Activated T-cell treated with anti-CD3 and anti-CD28 coated beads for 24 hours (primary cell): ENCODE measurements around the gene B3GALNT2.
"Not testable (repeated sequence)": the region's sequence is repeated elsewhere in the genome, so short reads cannot be mapped to it uniquely, and the experiment has no call there.

Source experiments
- DNase-seq: peaks from one replicate; pipeline ENCODE4 v3.0.0-alpha.2; 2020; ENCODE audit warnings: low read depth

Gene B3GALNT2

DNA sequence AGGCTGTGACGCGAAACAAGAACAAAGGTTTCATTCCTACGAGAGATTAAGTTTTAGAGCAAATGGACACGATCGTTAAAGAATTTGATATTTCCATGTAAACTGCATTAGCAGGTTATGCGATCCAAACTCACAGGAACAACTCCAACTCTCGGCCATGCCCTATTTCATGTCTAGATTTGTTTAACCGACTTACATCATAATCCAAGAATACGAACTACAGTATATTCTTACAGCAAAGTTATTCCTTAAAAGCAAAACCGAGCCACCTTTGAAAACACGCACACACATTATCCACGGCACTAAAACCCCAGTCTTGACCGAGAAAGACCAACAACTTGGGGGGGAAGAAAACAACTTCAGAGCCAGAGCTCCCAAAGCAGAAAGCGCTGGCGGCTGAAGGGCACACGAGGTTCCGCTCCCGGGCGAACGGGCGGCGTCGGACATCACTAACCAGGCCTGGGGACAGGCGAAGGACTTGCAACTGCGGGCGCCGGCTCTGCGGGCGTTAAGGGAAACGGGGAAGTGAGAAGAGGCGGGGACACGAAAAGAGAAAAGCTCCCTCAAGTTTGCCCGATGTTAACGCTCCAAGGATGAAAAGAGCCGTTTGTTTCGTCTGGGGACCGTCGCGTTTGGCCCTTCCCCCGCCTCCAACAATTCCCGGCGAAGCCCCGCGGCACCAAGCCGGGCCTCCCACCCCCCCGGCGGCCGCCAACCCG is 690 bp downstream of the B3GALNT2 start:
- DNase-seq, result no peak

- no peak for DNase-seq
These were observed 1.4 kb downstream of the B3GALNT2 start for GRCh38 chr1:235502601-235503402.

GRCh38 chr1:235500971-235501540 is 3.2 kb downstream of the B3GALNT2 start:
- no peak for DNase-seq

GRCh38 chr1:235495551-235495950 is 8.7 kb downstream of the B3GALNT2 start:
- no peak for DNase-seq

DNA sequence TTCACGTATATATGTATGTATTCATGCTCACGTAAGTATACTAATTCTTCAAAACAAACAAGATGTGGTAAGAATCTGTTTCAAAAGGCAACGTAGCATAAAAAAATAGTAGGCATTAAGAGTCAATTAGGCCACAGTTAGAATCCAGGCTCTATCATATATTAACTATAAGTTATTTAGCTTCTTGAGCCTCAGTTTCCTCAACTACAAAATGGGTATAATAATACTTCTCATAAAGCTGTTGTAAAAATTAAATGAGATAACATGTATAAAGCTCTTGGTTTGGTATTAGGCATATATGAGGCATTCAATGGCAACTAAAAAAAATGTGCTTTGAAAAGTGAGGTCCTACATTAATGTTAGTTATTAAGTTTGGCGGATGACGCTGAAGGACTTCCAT is 9.2 kb downstream of the B3GALNT2 start:
- DNase-seq, result no peak

DNA sequence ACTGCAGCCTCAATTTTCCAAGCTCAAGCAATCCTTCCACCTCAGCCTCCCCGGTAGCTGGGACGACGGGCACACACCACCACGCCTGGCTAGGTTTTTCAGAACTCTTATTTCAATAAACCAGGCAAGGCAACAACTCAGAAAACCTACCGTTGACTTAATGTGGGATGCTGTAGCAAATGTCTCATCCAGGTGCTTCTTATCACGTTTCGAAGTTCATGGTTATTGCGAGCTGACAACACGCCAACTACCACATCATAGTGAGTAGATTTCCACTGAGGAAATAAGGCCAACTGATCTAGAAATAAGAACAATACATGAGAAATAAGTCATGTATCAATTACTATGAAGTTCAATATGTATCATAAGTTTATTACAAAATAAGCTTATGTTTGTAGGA is 9.7 kb downstream of the B3GALNT2 start:
- DNase-seq, result no peak

DNA sequence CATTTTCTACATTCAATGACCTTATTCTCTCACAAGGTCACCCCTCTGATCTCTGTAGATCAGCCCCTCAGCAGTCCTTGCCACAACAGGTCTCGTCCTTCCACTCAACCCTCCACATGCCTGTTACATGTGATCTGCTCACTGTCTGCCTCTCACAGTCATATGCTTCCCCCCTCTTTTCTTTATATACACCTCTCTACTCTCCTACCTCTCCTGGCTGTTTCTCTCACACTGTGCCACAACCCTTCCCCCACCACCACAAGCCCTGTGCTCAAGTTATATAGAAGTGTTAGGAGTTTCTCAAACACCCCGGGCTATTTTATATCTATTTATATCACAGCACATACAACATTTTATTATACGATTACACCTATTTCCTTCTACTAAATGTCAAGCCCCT is 12.6 kb downstream of the B3GALNT2 start:
- no peak for DNase-seq

DNA sequence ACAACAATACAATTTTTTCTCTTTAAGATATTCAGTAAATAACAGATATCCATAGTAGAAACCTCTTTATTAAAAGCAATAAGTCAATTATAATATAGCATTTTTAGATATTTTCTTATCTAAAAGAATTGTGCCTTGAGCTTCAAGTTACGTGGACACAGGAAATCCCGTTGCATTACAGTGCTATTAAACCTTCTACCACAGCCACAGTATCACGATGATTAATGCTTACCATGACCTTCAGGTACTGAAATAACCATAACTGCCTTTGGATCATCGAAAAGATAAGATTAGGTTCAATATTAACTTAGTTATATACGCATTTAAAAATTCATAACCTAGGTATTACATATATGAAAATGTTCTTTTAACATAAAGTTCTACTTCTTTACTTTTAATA is 17.9 kb downstream of the B3GALNT2 start:
- no peak for DNase-seq

DNA sequence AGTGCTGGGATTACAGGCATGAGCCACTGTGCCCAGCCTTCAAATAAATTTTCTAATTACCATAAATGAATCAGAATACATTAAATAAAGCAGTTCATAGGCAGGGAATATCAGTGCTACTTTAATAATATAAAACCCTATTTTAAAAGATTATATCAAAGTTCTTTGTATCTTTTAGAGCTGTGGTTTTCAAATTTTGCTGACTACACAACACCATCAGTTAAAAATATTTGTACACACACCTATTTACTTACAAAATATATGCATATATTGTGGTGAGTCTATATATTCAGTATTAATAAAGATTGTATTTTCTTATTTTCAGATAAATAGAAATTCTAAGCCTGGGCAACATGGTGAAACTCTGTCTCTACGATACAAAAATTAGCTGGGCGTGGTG is 18.7 kb downstream of the B3GALNT2 start:
- no peak for DNase-seq

DNA sequence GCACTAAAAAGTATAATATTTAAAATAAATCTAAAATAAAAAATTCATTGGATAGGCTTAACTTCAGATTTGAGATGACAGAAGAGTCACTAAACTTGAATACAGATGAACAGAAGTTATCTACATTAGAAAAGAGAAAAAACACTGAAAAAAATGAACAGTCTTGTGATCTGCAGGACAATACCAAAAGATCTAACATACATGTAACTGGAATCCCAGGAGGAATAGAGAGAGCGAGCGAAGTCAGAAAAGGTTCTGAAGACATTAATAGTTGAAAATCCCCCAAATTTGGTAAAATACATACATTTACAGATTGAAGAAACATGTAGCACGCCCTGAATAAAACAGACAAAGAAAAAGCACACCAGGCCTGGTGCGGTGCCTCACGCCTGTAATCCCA is 21.2 kb downstream of the B3GALNT2 start:
- DNase-seq, result no peak

DNA sequence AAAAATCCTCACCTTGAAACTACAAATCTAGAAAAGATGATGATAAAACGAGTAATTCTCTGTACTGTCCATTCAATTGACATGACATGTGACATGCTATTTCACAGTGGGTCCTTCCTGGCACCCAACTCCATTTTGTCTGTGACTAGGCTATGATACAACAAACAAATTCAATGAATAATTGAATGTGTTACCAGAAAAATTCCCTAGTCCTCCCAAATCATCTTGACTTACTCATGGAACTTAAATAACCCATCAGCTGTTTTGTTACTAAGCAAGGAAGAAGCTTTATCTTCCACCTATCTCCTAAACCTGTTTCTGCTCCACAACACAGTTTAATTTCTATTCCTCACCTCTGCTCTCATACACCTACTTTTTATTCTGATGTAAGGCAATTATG is 30.4 kb downstream of the B3GALNT2 start:
- no peak for DNase-seq

DNA sequence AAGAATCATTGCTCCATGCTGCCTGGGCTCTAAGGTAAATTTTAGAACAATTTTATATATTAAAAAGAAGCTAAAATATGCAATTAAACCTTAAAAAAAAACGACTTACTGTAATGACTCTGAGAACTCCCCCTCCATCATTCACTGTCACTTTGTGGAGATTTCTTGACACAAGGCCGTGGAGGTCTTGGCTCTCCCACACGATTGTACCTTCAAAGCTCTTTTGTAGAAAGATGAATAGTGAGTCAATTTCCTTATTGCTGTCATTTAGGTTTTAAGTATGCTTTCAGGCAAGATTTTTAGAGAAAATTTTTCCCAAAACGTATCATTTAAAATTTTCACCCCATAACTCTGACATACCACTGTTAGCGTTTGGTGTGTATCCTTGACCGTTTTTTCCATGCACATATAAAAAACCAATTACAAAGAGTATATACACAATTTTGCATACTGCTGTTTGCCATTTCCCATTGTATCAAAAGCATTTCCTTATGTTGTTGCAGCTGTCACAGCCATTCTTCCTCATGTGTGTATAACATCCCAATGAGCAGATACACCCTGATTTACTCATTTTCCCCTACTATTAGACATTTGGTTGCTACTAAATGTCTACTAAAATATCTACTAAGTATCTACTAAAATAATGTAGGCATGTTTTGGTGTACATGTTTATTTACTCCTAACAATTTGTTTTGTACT is 33.4 kb downstream of the B3GALNT2 start:
- DNase-seq, result no peak

GRCh38 chr1:235469897-235470296 is 34.4 kb downstream of the B3GALNT2 start:
- not testable (repeated sequence) for DNase-seq

DNA sequence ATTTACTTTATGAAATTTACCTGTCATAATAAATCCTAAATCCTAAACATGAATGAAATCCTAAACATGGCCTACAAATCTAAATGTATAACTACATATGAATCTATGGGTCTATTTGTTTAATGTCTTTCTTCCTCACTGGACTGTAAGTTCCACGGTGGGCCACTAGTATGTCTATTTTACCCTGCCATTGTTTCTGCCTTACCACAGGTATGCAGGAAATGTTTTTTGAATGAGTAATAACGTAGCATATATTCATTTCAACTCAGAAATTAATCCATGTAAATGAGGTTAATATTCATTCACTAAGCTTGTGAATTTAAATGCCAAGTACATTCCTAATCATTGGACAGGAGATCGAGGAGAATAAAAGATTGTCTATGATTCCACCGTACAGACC is 35.3 kb downstream of the B3GALNT2 start:
- no peak for DNase-seq

DNA sequence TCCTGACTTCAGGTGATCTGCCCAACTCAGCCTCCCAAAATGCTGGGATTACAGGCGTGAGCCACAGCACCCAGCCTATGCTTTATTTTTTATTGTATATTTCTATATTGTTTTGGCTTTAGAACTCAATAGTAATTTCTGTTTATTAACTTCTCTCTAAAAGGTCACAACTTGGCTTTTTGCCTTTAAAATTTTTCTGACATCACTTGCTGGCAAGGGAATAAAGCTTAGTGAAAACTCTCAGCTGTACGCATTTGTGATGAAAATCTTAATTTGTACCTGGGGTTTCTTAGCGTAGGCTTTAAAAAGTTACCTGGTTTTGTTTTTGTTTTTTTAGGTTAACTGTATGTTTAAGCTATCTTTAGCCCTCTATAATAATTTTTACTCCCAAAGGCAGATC is 36.2 kb downstream of the B3GALNT2 start:
- no peak for DNase-seq

GRCh38 chr1:235465066-235465465 is 39.2 kb downstream of the B3GALNT2 start:
- no peak for DNase-seq

DNA sequence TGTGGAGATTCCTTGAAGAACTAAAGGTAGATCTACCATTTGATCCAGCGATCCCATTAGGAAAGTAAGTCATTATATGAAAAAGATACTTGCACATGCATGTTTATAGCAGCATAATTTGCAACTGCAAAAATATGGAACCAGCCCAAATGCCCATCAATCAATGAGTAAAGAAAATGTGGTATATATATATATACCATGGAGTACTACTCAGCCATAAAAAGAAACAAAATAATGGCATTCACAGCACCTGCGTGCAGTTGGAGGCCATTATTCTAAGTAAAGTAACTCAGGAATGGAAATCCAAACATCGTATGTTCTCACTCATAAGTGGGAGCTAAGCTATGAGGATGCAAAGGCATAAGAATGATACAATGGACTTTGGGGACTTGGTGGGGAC is 41.4 kb downstream of the B3GALNT2 start:
- DNase-seq, result not testable (repeated sequence)

DNA sequence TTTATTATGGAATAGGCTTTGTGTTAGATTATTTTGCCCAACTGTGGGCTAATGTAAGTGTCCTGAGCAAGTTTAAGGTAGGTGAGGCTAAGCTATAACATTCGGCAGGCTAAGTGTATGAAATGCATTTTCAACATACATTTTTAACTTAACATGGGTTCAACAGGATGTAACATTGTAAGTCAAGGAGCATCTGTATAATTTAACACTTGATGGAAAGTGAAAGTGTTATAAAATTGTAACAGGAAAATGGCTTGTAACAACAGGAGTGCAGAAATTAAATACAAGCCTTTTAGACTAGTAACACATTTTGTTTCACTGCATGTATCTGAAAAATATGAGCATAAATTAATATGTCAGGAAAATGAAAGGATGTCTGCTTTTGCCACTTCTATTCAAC is 42.3 kb downstream of the B3GALNT2 start:
- DNase-seq, result no peak

GRCh38 chr1:235460770-235461169 is 43.5 kb downstream of the B3GALNT2 start:
- no peak for DNase-seq

- DNase-seq, result not testable (repeated sequence)
These were observed 46.4 kb downstream of the B3GALNT2 start for GRCh38 chr1:235457856-235458255.

- DNase-seq, result no peak
These were observed 48.4 kb downstream of the B3GALNT2 start for GRCh38 chr1:235455823-235456222.

DNA sequence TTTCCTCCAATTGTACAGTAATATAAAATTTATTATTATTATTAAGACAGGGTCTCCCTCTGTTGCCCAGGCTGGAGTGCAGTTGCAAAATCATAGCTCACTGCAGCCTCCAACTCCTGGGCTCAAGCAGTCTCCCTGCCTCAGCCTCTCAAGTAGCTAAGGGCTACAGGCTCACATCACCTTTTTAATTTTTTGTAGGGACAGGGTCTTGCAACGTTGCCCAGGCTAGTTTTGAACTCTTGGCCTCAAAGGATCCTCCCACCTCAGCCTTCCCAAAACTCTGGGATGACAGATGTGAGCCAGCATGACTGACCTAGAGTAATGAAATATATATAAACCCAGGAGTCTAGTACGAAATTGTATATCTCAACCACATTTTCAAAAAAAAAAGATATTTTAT is 49.2 kb downstream of the B3GALNT2 start:
- DNase-seq, result no peak

GRCh38 chr1:235454021-235454420 is 50.2 kb downstream of the B3GALNT2 start:
- DNase-seq, result no peak
